RWPE1 (cell line): Measurements from ENCODE around the gene HAUS8.
A peak's percentile ranks its signal among the peaks of the same experiment; 100 is the strongest.

ENCODE experiments used
- CTCF ChIA-PET: fragments of 350-600 bp; sonication (Branson Sonifier 250); formaldehyde crosslinking; extraction: SDS; loops from one replicate; lab custom pipeline; 2021; lab: Yijun Ruan, JAX
- POLR2A ChIA-PET: fragments of 400-600 bp; formaldehyde crosslinking; extraction: SDS; loops from one replicate; lab custom pipeline; 2020; ENCODE audit warnings: antibody characterized with exemption; ENCODE audit not compliant: low non-redundant PET; lab: Yijun Ruan, JAX
- DNase-seq: peaks from one replicate; pipeline ENCODE4 v3.0.0; 2012; ENCODE audit warnings: low spot score
- H3K27ac ChIP-seq: fragments of 450-650 bp; 2 replicates; pipeline ENCODE4 v1.5.1; 2017
- CTCF ChIP-seq: fragments of 450-650 bp; conservative IDR thresholded peaks from 2 replicates; pipeline ENCODE4 v1.5.1; 2017; ENCODE audit warnings: low read depth, mild to moderate bottlenecking

HAUS8 gene

GRCh38 chr19:17070421-17070820 is 4.8 kb downstream of the HAUS8 start:
- DNase-seq: no peak
- H3K27ac ChIP-seq: peak overlapping the region; percentile 27
- TF ChIP-seq CTCF: no peak
- ChIA-PET POLR2A (no interaction called here), CTCF (interaction anchor here (0.5 kb wide), 2 partner anchors 179 to 299 kb away, joined by 3 to 4 read pairs; no protein-coding TSS in a partner anchor)

- ChIA-PET POLR2A (no interaction called here), CTCF (interaction anchor here (0.6 to 1.4 kb wide), 3 partner anchors 104 to 289 kb away, joined by 3 to 9 read pairs (median 4); partner anchors contain the start of gene ANKLE1)
- no peak for TF ChIP-seq CTCF
- no peak for DNase-seq
- peak overlapping the region; percentile 27 for H3K27ac ChIP-seq
Measured at GRCh38 chr19:17069193-17069592, 6.1 kb downstream of the HAUS8 start.

GRCh38 chr19:17063428-17063827 is 11.8 kb downstream of the HAUS8 start:
- DNase-seq: no peak
- CTCF ChIA-PET: interaction anchor here (0.6 kb wide), 2 partner anchors 189 to 312 kb away, joined by 3 read pairs; no protein-coding TSS in a partner anchor
- POLR2A ChIA-PET: no interaction called here
- no peak overlapping the region for H3K27ac ChIP-seq
- no peak for TF ChIP-seq CTCF

GRCh38 chr19:17061691-17062090 is 13.6 kb downstream of the HAUS8 start:
- no peak for DNase-seq
- ChIA-PET POLR2A (no interaction called here), CTCF (interaction anchor here (0.6 kb wide), 1 partner anchor 10 kb away, joined by 4 read pairs; no protein-coding TSS in a partner anchor)
- no peak for TF ChIP-seq CTCF
- no peak overlapping the region for H3K27ac ChIP-seq

GRCh38 chr19:17061205-17061604 is 14.0 kb downstream of the HAUS8 start:
- TF ChIP-seq CTCF: no peak
- DNase-seq: no peak
- ChIA-PET CTCF (no interaction called here), POLR2A (no interaction called here)
- H3K27ac ChIP-seq: no peak overlapping the region

GRCh38 chr19:17060802-17061201 is 14.4 kb downstream of the HAUS8 start:
- CTCF ChIA-PET: no interaction called here
- TF ChIP-seq CTCF: no peak
- no peak for DNase-seq

More at GRCh38 chr19:17060802-17061201, 14.4 kb downstream of the HAUS8 start:
- no peak overlapping the region for H3K27ac ChIP-seq
- POLR2A ChIA-PET: no interaction called here
